Muscle of leg (tissue), 11 donors: ENCODE measurements around the gene CCND2. TPM values are rescaled to one million over a fixed set of nuclear protein-coding genes. Genes with fewer than 3 reads are reported as not detected.
A peak's percentile ranks its signal among the peaks of the same experiment; 100 is the strongest.

Experiments
- DNase-seq: peaks from one replicate; pipeline ENCODE4 v3.0.0; 2013
- H3K27ac ChIP-seq: one replicate; pipeline ENCODE4 v1.5.1; 2013; ENCODE audit warnings: mild to moderate bottlenecking, low read length, control low read depth
- H3K27me3 ChIP-seq: one replicate; pipeline ENCODE4 v1.6.1; 2013; ENCODE audit warnings: low read length; ENCODE audit not compliant: control insufficient read depth, insufficient read depth
- H3K36me3 ChIP-seq: one replicate; pipeline ENCODE4 v1.6.1; 2013; ENCODE audit warnings: low read length; ENCODE audit not compliant: control insufficient read depth, insufficient read depth
- H3K4me1 ChIP-seq: one replicate; pipeline ENCODE4 v1.6.1; 2013; ENCODE audit warnings: low read length; ENCODE audit not compliant: control insufficient read depth, insufficient read depth
- H3K4me3 ChIP-seq: one replicate; pipeline ENCODE4 v1.5.1; 2013; ENCODE audit warnings: low read length, control low read depth
- H3K9me3 ChIP-seq: replicated peaks from 2 replicates; pipeline ENCODE4 v1.6.1; 2013; ENCODE audit warnings: low read depth, low read length; ENCODE audit not compliant: control insufficient read depth
- WGBS: methylation state at CpG from one replicate; pipeline ENCODE4 v1.1.5; 2013; ENCODE audit warnings: missing lambda C conversion rate; ENCODE audit not compliant: insufficient coverage; 5-methylcytosine and 5-hydroxymethylcytosine counted together
- polyA plus RNA-seq, 8 donors: library from polyadenylated mRNA; unstranded; fragments of 120-200 nt; gene quantifications; one replicate each; pipeline versions ENCODE4 v1.2.1 to v1.2.3, GENCODE V29; 2013; ENCODE audit warnings: inconsistent platforms in 1 of 8, low replicate concordance in 1 of 8; ENCODE audit not compliant: insufficient read length in 8 of 8, insufficient read depth in 1 of 8
- total RNA-seq: library from RNA; stranded (reverse); fragments of 120-200 nt; gene quantifications from one replicate; pipeline ENCODE4 v1.2.4, GENCODE V29; 2013

The CCND2 gene
- total and polyA plus RNA-seq, 9 donors: 74.7 to 152 (median 105) TPM

DNA sequence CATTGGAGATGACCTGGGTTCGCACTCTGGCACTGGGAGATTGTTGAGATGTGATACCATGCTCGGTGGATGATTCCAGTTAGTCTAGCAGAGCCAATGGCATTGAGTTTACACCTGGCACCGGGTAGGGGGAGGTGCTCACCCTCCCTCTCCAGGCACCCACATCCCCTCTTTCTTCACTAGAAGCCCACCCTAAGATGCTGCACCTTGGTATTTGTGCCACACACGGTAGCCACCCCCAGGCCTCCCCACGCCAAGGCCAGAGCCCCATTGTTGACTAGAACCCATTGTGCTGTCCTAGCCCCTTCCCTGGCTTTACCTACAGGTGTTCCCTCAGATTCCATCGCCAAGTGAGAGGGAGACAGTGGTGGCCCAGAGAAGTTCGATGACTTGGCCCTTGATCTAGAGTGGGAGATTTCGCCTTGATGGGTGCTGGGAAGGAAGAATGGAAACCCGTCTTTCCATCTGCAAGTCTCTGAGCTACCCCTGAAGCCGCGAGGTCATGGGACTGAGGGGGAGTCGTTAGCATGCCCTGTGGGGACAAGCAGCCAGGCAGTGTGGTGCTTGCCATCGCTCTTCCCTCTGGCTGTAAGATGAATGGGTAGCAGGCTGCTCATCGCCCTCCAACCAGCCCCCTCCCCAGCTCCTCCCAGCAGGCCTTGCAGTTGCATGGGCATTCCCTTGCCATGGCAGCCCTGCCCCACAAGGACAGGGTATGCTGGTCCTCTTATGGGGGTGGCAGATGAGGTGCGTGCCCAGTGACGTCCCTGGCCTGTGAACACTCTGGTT lies 8.7 kb downstream of the CCND2 start:
- H3K9me3 ChIP-seq: no peaks in the 10 kb centered on the region
- no peak for DNase-seq
- H3K4me1 ChIP-seq: peaks cover 59% of the 10 kb centered on the region
- WGBS: 84% methylated on average over 8 of the region's 16 CpGs
- peaks cover 92% of the 10 kb centered on the region for H3K36me3 ChIP-seq
- H3K27ac ChIP-seq: no peak overlapping the region
- H3K4me3 ChIP-seq: no peak overlapping the region
- no peaks in the 10 kb centered on the region for H3K27me3 ChIP-seq

DNA sequence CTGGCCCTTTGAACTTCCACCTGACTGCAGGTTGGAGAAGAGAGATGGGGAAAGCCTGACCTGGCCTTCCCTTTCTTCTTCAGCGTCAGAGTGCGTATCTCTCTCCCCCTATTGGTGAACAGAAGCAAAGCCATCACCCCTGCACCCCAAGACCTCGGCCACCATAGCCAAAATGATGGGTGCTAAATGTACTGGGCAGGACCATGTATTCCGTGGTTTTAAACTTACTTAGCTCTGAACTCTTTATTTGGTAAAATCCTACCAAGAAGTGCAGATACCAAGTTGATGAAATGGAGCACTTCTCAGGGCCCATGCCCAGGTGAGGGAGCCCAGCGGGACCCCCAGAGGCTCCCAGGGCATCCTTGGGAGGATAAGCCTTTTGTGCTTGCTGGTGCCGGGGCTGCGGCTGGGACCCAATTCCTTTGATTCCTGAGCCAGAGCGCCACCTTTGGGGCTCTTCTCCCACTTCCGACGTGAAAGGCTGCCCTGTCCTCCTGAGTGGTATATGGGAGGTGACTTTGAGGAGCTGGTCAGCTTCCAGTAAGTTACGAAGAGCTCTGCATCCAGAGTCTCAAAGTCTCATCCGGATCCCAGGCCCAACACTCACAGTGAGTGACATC lies 9.4 kb downstream of the CCND2 start:
- Histone ChIP-seq H3K27ac (no peak overlapping the region), H3K27me3 (no peaks in the 10 kb centered on the region), H3K9me3 (no peaks in the 10 kb centered on the region), H3K36me3 (peaks cover 92% of the 10 kb centered on the region), H3K4me1 (peaks cover 60% of the 10 kb centered on the region), H3K4me3 (no peak overlapping the region)
- DNase-seq: no peak
- 65% methylated on average over 3 of the region's 12 CpGs for WGBS

DNA sequence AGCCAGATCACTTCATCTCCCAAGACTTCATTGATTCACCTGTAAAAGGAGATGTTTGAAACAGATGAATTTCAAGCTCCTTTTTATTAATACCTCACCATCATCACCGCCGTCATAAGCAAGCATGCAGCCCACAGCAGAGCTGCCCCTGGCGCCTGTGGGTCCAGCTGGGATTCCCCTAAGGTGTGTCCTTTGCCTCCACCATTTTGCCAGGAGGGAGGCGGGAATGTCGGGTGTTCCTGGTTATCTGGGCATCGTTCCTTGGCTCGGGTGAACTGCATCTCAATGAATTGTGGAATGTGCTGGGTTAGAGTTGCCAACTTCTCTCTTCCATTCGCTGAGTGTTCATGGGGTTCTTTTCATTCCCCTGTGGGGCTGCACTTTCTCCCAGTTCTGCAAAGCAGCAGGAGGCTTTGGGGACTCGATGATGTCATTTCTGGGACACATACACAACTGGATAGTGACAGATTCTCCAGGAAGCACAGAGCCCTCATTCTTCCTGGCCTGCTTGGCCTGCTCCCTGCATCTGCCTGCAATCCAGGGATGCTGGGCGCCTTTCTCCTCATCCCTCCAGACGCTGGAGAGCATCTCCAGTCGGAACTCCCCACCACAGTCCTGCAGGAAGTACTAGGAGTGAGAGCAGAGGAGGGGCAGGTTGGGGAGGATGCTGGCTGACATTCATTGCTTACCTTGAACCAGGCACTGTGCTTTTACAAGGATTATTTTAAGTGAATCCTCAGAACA lies 10.1 kb downstream of the CCND2 start:
- Histone ChIP-seq H3K9me3 (no peaks in the 10 kb centered on the region), H3K27ac (no peak overlapping the region), H3K36me3 (peaks cover 92% of the 10 kb centered on the region), H3K4me3 (no peak overlapping the region), H3K4me1 (peaks cover 60% of the 10 kb centered on the region), H3K27me3 (no peaks in the 10 kb centered on the region)
- WGBS: 62% methylated on average over 6 of the region's 12 CpGs
- DNase-seq: no peak

DNA sequence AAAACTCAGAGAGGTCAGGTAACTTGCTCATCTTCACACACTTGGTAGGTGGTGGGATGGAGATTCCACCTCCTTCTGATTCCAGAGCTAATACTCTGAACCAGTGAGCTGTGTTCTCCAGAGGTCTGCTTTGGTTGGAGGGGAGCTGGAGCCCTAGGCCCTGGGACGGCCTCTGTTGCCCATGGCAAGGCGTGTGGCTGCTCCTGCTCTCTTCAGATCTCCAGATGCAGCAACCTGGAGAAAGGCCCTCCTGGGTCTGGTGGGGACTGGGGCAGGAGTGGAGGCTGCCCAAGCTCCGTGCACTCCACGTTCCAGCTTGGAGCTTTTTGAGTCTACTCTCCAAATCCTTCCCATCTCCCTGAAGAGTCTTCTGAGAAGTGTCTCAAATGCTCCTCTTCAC lies 10.7 kb downstream of the CCND2 start:
- Histone ChIP-seq H3K4me1 (peaks cover 60% of the 10 kb centered on the region), H3K4me3 (no peak overlapping the region), H3K27me3 (no peaks in the 10 kb centered on the region), H3K9me3 (no peaks in the 10 kb centered on the region), H3K36me3 (peaks cover 93% of the 10 kb centered on the region), H3K27ac (no peak overlapping the region)
- no peak for DNase-seq
- WGBS: 70% methylated on average over 3 of the region's 4 CpGs

DNA sequence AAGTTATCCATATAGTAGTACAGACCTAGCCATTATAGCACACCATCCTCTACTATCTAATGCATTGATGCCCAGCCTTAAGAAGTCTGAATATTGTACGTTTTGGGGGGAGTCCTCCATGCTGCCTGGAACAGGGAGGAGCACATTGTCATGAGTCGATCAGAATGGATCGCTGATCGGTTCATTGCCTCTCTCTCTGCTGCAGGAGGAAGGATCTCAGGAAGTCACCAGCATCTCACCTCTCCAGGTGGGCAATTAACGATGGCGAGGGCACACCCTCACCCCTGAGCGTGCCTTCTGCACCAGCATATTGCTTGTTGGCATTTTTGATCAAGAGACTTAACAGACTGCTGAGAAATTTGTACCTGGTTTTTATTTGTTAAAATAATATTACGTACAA lies 11.5 kb downstream of the CCND2 start:
- Histone ChIP-seq H3K9me3 (no peaks in the 10 kb centered on the region), H3K27ac (no peak overlapping the region), H3K4me1 (peaks cover 59% of the 10 kb centered on the region), H3K36me3 (peaks cover 93% of the 10 kb centered on the region), H3K27me3 (no peaks in the 10 kb centered on the region), H3K4me3 (no peak overlapping the region)
- DNase-seq: no peak
- WGBS: no CpG with 5 or more reads among the region's 8 CpGs

DNA sequence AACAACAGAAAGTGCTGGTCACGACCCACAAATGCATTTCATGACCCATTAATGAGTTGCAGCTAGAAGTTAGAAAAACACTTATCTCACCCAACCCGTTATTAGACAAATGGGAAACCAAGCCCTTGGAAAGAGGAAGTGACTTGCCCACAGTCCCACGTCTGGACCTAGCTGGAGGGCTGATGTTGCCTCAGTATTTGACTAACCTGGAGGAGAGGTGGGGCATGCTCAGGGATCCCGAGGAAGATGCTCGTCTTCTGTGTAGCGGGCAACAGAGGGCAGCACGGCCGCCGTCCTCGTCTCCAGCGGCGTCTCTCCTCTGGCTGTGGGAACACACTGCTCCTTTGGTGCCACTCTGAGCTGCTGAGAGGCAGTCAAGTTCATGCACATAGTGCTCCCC lies 12.7 kb downstream of the CCND2 start:
- 62% methylated on average over 10 of the region's 12 CpGs for WGBS
- Histone ChIP-seq H3K9me3 (no peaks in the 10 kb centered on the region), H3K27ac (no peak overlapping the region), H3K27me3 (no peaks in the 10 kb centered on the region), H3K4me1 (peaks cover 52% of the 10 kb centered on the region), H3K4me3 (no peak overlapping the region), H3K36me3 (peaks cover 92% of the 10 kb centered on the region)
- DNase-seq: no peak

DNA sequence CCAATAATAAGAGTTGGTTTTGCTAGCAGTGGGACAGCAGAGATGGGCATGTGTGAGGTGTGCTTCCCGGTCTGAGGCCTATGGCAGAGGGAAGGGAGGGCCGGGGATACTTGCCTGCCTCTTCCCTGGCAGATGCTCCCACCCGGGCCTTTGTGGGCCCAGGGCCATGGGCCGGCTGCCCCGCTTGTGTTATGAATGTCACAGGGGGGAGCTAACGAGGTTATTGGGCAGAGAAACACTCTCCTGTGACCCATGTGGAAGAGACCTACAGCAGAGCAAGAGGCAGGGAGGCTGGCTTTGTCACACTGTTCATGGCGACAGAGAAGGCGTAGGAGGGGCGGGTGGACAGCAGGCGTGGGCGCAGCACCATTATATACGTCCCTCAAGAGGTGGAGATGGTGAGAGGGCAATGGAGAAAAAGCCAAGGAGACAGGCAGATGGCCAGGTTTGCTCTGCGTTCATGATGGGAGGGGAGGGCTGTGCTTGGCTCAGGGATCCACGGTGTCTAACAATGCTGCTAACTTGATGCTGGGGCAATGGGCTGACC lies 13.3 kb downstream of the CCND2 start:
- H3K36me3 ChIP-seq: peaks cover 92% of the 10 kb centered on the region
- H3K4me3 ChIP-seq: no peak overlapping the region
- no peak overlapping the region for H3K27ac ChIP-seq
- peaks cover 50% of the 10 kb centered on the region for H3K4me1 ChIP-seq
- WGBS: 41% methylated on average over 13 of the region's 14 CpGs
- no peaks in the 10 kb centered on the region for H3K9me3 ChIP-seq
- no peaks in the 10 kb centered on the region for H3K27me3 ChIP-seq
- DNase-seq: no peak

DNA sequence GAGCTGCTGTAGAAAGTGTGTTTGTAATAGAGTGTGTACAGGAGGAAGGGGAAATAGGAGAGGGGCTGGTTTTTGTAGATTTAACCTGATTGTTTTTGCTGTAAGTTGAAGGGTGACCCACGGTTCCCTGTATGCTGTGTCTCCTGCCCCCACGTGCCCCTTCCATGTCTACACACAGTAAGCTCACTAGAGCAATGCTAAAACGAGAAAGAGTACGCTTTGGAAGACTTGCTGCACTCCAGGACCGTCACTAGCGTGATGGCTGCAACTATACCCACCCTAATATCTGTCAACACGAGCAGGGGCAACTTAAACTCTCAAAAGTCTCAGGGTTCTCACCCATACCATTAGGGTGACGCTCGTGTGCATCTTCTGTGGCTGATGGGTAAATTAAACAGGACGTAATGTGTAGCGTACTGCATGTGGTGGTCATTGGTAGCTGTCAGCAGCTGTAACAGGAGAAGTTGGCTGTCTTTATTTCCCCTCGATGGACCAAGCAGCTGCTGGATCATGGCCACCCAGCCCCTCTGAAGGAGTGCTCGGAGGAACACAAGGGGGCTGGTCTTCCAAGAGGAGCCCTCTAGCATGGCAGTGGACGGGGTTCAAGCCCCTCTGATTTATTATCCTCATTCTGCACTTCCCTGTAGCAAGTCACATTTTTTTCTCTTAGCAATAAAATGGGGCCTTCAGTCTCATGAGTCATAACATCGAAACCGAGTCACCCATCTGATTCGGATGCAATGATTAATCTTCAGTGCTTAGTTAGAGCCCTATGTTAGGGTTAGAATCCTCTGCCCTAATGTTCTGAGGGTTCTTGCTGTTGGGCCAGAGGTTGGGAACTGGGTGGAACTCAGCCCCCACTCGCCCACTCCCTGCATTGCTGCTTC lies 14.0 kb downstream of the CCND2 start:
- no peak overlapping the region for H3K27ac ChIP-seq
- no peaks in the 10 kb centered on the region for H3K9me3 ChIP-seq
- peaks cover 90% of the 10 kb centered on the region for H3K36me3 ChIP-seq
- peaks cover 55% of the 10 kb centered on the region for H3K4me1 ChIP-seq
- H3K27me3 ChIP-seq: no peaks in the 10 kb centered on the region
- H3K4me3 ChIP-seq: no peak overlapping the region
- peak; percentile 47 for DNase-seq
- WGBS: 27% methylated on average over 6 of the region's 18 CpGs

DNA sequence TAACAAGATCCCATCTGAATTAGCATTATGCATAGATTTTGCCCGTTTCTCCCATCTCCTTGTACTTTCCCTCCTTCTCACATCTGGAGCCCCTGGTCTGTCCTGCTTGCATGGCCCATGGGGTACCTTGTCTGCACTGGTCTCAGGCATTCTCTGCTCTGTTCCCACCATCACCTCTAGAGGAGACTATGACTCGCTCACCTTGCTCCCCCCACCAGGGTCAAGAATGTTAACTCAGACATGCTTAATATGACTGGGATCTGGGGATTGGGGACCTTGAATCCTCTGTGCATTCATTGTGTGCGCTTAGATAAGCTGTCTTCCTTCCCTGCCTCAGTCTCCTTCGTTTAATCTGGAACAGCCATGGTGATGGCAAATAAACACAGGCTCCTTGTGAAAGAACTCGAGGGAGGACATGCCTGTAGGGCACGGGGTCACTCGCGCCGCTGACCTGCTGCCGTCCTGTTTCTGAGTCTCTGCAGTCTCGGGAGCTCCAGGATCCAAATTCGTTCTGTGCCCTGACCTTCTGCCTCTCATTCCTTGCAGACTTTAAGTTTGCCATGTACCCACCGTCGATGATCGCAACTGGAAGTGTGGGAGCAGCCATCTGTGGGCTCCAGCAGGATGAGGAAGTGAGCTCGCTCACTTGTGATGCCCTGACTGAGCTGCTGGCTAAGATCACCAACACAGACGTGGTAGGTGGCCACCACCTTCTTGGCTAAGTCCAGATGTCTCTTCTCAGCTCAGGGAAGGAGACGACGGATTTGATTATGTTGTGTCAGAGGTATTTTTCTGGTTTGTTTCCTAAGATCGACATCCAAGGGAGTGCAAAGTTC lies 15.0 kb downstream of the CCND2 start:
- WGBS: 79% methylated on average over 15 of the region's 20 CpGs
- DNase-seq: no peak
- Histone ChIP-seq H3K9me3 (no peaks in the 10 kb centered on the region), H3K4me1 (peaks cover 58% of the 10 kb centered on the region), H3K4me3 (no peak overlapping the region), H3K27me3 (no peaks in the 10 kb centered on the region), H3K36me3 (peaks cover 87% of the 10 kb centered on the region), H3K27ac (no peak overlapping the region)
